Smooth muscle cell (in vitro differentiated cells): ENCODE measurements around the gene MYCN. TPM values are rescaled to one million over a fixed set of nuclear protein-coding genes. Genes with fewer than 3 reads are reported as not detected.

Experiments used
- DNase-seq: peaks from one replicate; lab custom pipeline; 2025; ENCODE audit not compliant: unreplicated experiment; lab: John Stamatoyannopoulos, UW
- H2AFZ ChIP-seq: fragments of 200-600 bp; sonication (generic); 2 replicates; pipeline ENCODE4 v1.6.0; 2016; ENCODE audit warnings: antibody characterized with exemption, low read depth, mild to moderate bottlenecking
- H3F3A ChIP-seq: fragments of 200-600 bp; sonication (generic); 2 replicates; pipeline ENCODE4 v1.6.0; 2017; ENCODE audit warnings: antibody characterized with exemption, low read depth
- H3K27ac ChIP-seq: fragments of 200-600 bp; sonication (generic); 2 replicates; pipeline ENCODE4 v1.5.1; 2016; ENCODE audit warnings: low read depth, mild to moderate bottlenecking
- H3K27me3 ChIP-seq: fragments of 200-600 bp; sonication (generic); 2 replicates; pipeline ENCODE4 v1.6.1; 2016; ENCODE audit warnings: low read depth, mild to moderate bottlenecking
- H3K36me3 ChIP-seq: fragments of 200-600 bp; sonication (generic); 2 replicates; pipeline ENCODE4 v1.5.1; 2016; ENCODE audit warnings: low read depth
- H3K4me1 ChIP-seq: fragments of 200-600 bp; sonication (generic); 2 replicates; pipeline ENCODE4 v1.5.1; 2016; ENCODE audit warnings: low read depth
- H3K4me2 ChIP-seq: fragments of 200-600 bp; sonication (generic); 2 replicates; pipeline ENCODE4 v1.6.0; 2016; ENCODE audit warnings: mild to moderate bottlenecking
- H3K4me3 ChIP-seq: fragments of 200-600 bp; sonication (generic); 2 replicates; pipeline ENCODE4 v1.5.1; 2016; ENCODE audit warnings: mild to moderate bottlenecking
- H3K79me2 ChIP-seq: fragments of 200-600 bp; sonication (generic); 2 replicates; pipeline ENCODE4 v1.6.0; 2016; ENCODE audit warnings: low read depth, mild to moderate bottlenecking
- H3K9ac ChIP-seq: fragments of 200-600 bp; sonication (generic); 2 replicates; pipeline ENCODE4 v1.6.0; 2016; ENCODE audit warnings: low read depth
- H3K9me3 ChIP-seq: fragments of 200-600 bp; sonication (generic); replicated peaks from 2 replicates; pipeline ENCODE4 v1.5.1; 2016; ENCODE audit warnings: low read depth
- H4K20me1 ChIP-seq: fragments of 200-600 bp; sonication (generic); 2 replicates; pipeline ENCODE4 v1.6.0; 2016; ENCODE audit warnings: low read depth
- WGBS: methylation state at CpG from one replicate; pipeline ENCODE4 v1.1.7; 2016; ENCODE audit warnings: low lambda C conversion rate; 5-methylcytosine and 5-hydroxymethylcytosine counted together
- polyA plus RNA-seq: library from polyadenylated mRNA; unstranded; fragments of >200 nt; fragmentation: Nextera tagmentation; extraction: Ambion mirVana; gene quantifications from 2 replicates; pipeline ENCODE4 v1.2.1, GENCODE V29; 2016
- total RNA-seq: library from RNA; depleted of rRNA; stranded (reverse); fragments of >200 nt; gene quantifications from 2 replicates; pipeline ENCODE4 v1.2.3, GENCODE V29; 2014
- TF ChIP-seq, protein P1 (sequence below): fragments of 200-600 bp; sonication (generic); IDR thresholded peaks from 2 replicates; pipeline ENCODE4 v1.5.1; 2017; ENCODE audit warnings: borderline replicate concordance, mild to moderate bottlenecking, antibody characterized with exemption; ENCODE audit not compliant: insufficient read depth, poor library complexity, severe bottlenecking

The MYCN gene
- total and polyA plus RNA-seq, 2 experiments from 2014 or later, result 6.9 to 18.3 TPM

- Histone ChIP-seq H3K79me2 (no peaks in the 10 kb centered on the region), H2AFZ (no peak overlapping the region), H3F3A (no peaks in the 10 kb centered on the region), H3K36me3 (no peaks in the 10 kb centered on the region), H3K4me2 (no peak overlapping the region), H4K20me1 (no peaks in the 10 kb centered on the region), H3K9me3 (no peaks in the 10 kb centered on the region), H3K4me3 (no peak overlapping the region), H3K4me1 (peaks cover 19% of the 10 kb centered on the region), H3K27ac (no peak overlapping the region), H3K9ac (no peak overlapping the region), H3K27me3 (no peaks in the 10 kb centered on the region)
- WGBS, result 89% methylated on average over 7 of the region's 7 CpGs
- no peak for DNase-seq
- TF ChIP-seq, protein P1, sequence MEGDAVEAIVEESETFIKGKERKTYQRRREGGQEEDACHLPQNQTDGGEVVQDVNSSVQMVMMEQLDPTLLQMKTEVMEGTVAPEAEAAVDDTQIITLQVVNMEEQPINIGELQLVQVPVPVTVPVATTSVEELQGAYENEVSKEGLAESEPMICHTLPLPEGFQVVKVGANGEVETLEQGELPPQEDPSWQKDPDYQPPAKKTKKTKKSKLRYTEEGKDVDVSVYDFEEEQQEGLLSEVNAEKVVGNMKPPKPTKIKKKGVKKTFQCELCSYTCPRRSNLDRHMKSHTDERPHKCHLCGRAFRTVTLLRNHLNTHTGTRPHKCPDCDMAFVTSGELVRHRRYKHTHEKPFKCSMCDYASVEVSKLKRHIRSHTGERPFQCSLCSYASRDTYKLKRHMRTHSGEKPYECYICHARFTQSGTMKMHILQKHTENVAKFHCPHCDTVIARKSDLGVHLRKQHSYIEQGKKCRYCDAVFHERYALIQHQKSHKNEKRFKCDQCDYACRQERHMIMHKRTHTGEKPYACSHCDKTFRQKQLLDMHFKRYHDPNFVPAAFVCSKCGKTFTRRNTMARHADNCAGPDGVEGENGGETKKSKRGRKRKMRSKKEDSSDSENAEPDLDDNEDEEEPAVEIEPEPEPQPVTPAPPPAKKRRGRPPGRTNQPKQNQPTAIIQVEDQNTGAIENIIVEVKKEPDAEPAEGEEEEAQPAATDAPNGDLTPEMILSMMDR, result no peak
Observed at GRCh38 chr2:15985531-15985930, 45.2 kb downstream of the MYCN start.

GRCh38 chr2:15986068-15986560 lies 45.8 kb downstream of the MYCN start:
- Histone ChIP-seq H2AFZ (no peak overlapping the region), H3K9me3 (no peaks in the 10 kb centered on the region), H3K27ac (no peak overlapping the region), H4K20me1 (no peaks in the 10 kb centered on the region), H3K9ac (no peak overlapping the region), H3K79me2 (no peaks in the 10 kb centered on the region), H3F3A (no peaks in the 10 kb centered on the region), H3K4me3 (no peak overlapping the region), H3K36me3 (no peaks in the 10 kb centered on the region), H3K4me2 (no peak overlapping the region), H3K4me1 (peaks cover 15% of the 10 kb centered on the region), H3K27me3 (no peaks in the 10 kb centered on the region)
- 86% methylated on average over 9 of the region's 9 CpGs for WGBS
- TF ChIP-seq, protein P1, result no peak
- no peak for DNase-seq

DNA sequence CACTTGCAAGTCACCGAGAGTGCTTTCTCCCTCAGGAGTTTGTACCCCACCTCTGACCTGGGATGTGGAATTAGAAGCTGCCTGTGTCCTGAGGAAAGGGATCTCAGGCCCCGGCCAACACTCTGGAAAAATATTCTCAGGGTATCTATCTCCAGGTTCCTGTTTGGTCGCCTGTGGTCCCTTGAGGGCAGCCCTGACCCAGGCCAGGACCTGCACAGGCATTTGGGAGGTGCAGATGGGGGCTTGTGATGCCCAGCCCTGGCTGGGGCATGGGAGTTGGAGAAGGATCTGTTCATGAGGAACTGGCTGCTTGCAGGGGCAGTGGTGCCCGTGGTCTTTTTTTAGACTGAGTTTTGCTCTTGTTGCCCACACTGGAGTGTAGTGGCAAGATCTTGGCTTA lies 46.3 kb downstream of the MYCN start:
- WGBS, result 93% methylated on average over 4 of the region's 4 CpGs

DNA sequence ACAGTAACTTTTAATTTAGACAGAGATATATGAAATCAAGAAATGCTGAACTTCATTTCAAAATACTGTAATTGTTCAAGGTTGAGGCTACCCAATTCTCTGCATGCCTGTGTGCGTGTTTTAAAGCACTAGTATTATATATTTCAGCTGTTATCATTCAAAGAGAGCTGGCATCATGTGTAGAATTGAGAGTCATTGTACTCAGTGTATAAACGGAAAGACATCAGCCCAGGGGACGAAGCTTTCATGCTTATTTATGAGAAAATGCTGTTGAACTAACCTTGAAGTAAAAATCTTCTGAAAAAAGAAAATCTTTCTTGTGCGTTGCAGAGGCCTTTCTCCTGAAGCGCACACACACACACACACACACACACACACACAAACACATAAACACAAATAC lies 48.4 kb downstream of the MYCN start:
- Histone ChIP-seq H3K9me3 (no peaks in the 10 kb centered on the region), H3K27ac (no peak overlapping the region), H3F3A (no peaks in the 10 kb centered on the region), H3K4me3 (no peak overlapping the region), H3K4me1 (peaks cover under 1% of the 10 kb centered on the region), H3K9ac (no peak overlapping the region), H4K20me1 (no peaks in the 10 kb centered on the region), H3K27me3 (no peaks in the 10 kb centered on the region), H3K4me2 (no peak overlapping the region), H3K36me3 (no peaks in the 10 kb centered on the region), H2AFZ (no peak overlapping the region), H3K79me2 (no peaks in the 10 kb centered on the region)
- no peak for DNase-seq
- WGBS, result 82% methylated on average over 4 of the region's 5 CpGs
- TF ChIP-seq, protein P1, result no peak

More for the DNA sequence above, 46.3 kb downstream of the MYCN start:
- Histone ChIP-seq H3K4me3 (no peak overlapping the region), H3K79me2 (no peaks in the 10 kb centered on the region), H3K4me2 (no peak overlapping the region), H3K27ac (no peak overlapping the region), H3K9ac (no peak overlapping the region), H3K9me3 (no peaks in the 10 kb centered on the region), H4K20me1 (no peaks in the 10 kb centered on the region), H3K27me3 (no peaks in the 10 kb centered on the region), H2AFZ (no peak overlapping the region), H3F3A (no peaks in the 10 kb centered on the region), H3K36me3 (no peaks in the 10 kb centered on the region), H3K4me1 (peaks cover 15% of the 10 kb centered on the region)
- TF ChIP-seq, protein P1, result no peak
- DNase-seq, result no peak
